GM12864 (cell line): ENCODE data around the gene RNF20.

Experiments
- DNase-seq: peaks from one replicate; pipeline ENCODE4 v3.0.0-alpha.2; 2011; ENCODE audit warnings: low read depth
- H3K4me3 ChIP-seq: 2 replicates; pipeline ENCODE4 v1.5.1; 2011; ENCODE audit warnings: mild to moderate bottlenecking, low read depth, low read length, control low read depth
- CTCF ChIP-seq: IDR thresholded peaks from 2 replicates; pipeline ENCODE4 v1.5.1; 2011; ENCODE audit warnings: low read depth, mild to moderate bottlenecking, moderate library complexity, low read length, control low read depth, inconsistent platforms; ENCODE audit errors: missing control alignments

RNF20 gene

GRCh38 chr9:101533334-101534204 lies at the start of gene RNF20:
TSS of gene RNF20 (plus strand) at chr9:101533853. CDS start at chr9:101535424, 1,571 bp downstream.
- no peak for TF ChIP-seq CTCF
- peak within 1 kb of the TSS; percentile 90 for H3K4me3 ChIP-seq
- peak; percentile 96 for DNase-seq

GRCh38 chr9:101484046-101484445 lies 49.6 kb upstream of the RNF20 start:
- TF ChIP-seq CTCF = no peak
- H3K4me3 ChIP-seq = no peak overlapping the region
- DNase-seq = no peak

- no peak for TF ChIP-seq CTCF
- DNase-seq = no peak
- H3K4me3 ChIP-seq = no peak overlapping the region
Measured at GRCh38 chr9:101485924-101486692, 47.5 kb upstream of the RNF20 start.

GRCh38 chr9:101486693-101487442 lies 46.8 kb upstream of the RNF20 start:
- TF ChIP-seq CTCF = no peak
- no peak overlapping the region for H3K4me3 ChIP-seq
- DNase-seq = no peak

- no peak overlapping the region for H3K4me3 ChIP-seq
- no peak for TF ChIP-seq CTCF
- no peak for DNase-seq
Measured at GRCh38 chr9:101487443-101487840, 46.2 kb upstream of the RNF20 start.

GRCh38 chr9:101495810-101496209 lies 37.8 kb upstream of the RNF20 start:
- H3K4me3 ChIP-seq = no peak overlapping the region
- DNase-seq = no peak
- no peak for TF ChIP-seq CTCF
